ENCODE data around the gene SHKBP1. TPM values are rescaled to one million over a fixed set of nuclear protein-coding genes. Genes with fewer than 3 reads are reported as not detected.
A peak's percentile ranks its signal among the peaks of the same experiment; 100 is the strongest.

Gene SHKBP1
- total RNA-seq, 1 donor: 55.9 TPM

DNA sequence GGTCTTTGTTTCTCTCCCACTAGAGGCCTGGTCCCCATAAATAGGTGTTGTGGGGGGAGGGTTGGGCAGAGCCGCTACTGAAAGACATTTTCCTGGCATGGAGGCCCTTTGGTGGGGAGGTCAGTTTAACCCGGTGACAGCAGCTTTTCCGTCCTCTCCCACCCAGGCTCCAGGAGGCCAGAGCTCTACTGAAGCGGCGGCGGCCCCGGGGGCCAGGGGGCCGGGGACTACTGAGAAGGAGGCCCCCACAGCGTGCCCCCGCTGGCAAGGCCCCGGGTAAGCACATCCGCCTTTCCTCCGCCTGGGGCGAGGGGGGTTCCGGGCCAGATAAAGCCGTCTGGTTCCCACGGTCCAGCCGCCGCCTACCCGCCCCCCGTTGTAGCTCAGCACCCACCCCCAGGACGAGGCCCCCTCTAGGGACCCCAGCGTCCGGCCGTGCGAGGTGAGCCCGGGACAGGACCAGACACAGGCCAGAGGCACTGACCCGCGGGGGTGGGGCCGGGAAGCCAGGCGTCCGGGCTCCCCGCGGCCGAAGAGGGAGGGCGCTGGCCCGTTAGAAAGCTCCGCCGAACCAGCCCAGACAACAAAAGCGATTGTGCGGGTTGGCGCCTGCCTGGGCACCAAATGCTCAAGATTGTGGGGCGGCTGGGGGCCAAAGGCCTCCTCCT, 23.4 kb downstream of the SHKBP1 start:
- Histone ChIP-seq H3K27me3 (ENCODE audit: insufficient read depth, low read length) (peaks cover 60% of the 10 kb centered on the region), H3K4me1 (ENCODE audit: insufficient read depth, low read length) (peaks cover 68% of the 10 kb centered on the region), H3K4me3 (ENCODE audit: low read length) (no peak overlapping the region), H3K9me3 (ENCODE audit: low read depth, low read length) (no peaks in the 10 kb centered on the region)

DNA sequence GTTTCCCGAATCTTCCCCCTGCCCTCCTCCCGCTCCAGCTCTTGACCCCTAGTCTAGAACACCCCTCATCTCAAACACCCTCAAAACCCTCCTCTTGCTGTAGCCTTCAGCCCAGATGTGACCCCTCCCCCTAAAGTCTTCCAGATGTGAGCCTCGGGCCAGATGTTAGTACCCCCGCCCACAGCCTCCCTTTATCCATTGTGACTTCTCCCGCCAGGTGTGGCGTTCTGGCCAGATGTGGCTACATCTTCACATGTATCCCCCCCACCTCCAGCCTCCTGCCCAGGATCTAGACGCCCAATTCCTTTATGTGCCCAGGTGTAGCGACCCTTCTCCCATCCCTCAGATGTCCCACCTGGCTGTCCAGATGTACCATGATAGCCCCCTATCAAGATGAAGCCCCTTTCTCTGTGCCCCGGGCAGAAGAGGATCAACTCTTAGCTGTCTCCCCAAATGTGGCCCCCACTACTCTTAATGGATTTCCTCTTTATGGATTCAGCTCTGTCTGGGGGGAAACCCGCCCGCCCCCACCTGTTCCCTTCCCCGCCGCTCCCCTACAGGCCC, 24.0 kb downstream of the SHKBP1 start:
- Histone ChIP-seq H3K4me3 (ENCODE audit: low read length) (no peak overlapping the region), H3K4me1 (ENCODE audit: insufficient read depth, low read length) (peaks cover 74% of the 10 kb centered on the region), H3K27me3 (ENCODE audit: insufficient read depth, low read length) (peaks cover 60% of the 10 kb centered on the region), H3K9me3 (ENCODE audit: low read depth, low read length) (no peaks in the 10 kb centered on the region)

DNA sequence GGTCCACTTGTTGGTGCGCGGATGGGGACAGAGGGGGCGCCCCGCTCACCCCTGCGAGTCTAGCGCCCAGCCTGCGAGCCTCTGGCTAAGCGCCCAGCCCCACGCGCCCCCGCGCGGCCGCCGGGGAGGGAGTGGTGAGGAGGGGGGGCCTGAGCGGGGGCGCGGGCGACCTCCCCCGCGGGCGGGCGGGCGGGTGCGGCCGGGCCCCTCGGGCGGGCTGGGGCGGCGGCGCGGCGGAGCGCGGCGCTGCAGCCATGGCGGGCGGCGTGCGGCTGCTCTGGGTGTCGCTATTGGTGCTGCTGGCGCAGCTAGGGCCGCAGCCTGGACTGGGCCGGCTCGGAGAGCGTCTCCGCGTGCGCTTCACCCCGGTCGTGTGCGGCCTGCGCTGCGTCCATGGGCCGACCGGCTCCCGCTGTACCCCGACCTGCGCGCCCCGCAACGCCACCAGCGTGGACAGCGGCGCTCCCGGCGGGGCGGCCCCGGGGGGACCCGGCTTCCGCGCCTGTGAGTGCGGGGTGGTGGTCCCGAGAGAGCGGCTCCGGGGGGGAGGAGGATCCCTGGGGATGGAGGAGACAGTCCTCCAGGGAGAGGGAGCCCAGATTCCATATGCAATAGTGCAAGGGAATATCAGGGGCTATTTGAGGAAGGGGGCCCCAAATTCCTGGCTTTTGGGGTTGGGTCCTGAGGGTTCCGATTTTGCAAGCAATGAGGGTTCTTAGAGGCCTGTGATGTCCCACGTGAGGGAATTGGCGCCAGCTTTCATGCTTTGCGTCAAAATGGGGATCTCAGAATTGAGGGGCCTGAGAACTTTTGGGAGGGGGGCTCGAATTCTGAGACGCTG, 24.7 kb downstream of the SHKBP1 start, which contains the start of gene LTBP4:
Gene LTBP4 (plus strand): TSS at position 236 of the 841 bp plus-strand sequence. CDS start 19 bp downstream, at position 255.
- peaks cover 57% of the 10 kb centered on the region for H3K27me3 ChIP-seq (ENCODE audit: insufficient read depth, low read length)
- H3K4me1 ChIP-seq (ENCODE audit: insufficient read depth, low read length): peaks cover 81% of the 10 kb centered on the region
- no peak within 1 kb of the TSS for H3K4me3 ChIP-seq (ENCODE audit: low read length)
- no peaks in the 10 kb centered on the region for H3K9me3 ChIP-seq (ENCODE audit: low read depth, low read length)

DNA sequence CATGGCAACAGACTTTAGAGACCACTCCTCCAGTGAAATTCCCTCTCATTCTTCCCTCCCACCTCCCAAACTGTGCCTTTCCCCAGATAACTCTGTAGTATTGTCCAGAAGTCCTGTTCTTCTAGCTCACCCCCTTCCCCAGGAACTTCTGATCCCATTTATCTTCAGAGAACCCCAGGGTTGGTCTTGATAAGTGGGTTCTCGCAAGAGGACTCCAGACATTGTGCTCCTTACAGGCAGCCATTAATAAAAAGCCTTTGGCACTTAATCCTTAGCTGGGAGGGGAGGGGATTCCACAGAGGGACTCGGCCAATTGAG, 26.4 kb downstream of the SHKBP1 start:
- H3K4me3 ChIP-seq (ENCODE audit: low read length): no peak overlapping the region
- H3K9me3 ChIP-seq (ENCODE audit: low read depth, low read length): no peaks in the 10 kb centered on the region
- H3K4me1 ChIP-seq (ENCODE audit: insufficient read depth, low read length): peaks cover 78% of the 10 kb centered on the region
- H3K27me3 ChIP-seq (ENCODE audit: insufficient read depth, low read length): peaks cover 49% of the 10 kb centered on the region

DNA sequence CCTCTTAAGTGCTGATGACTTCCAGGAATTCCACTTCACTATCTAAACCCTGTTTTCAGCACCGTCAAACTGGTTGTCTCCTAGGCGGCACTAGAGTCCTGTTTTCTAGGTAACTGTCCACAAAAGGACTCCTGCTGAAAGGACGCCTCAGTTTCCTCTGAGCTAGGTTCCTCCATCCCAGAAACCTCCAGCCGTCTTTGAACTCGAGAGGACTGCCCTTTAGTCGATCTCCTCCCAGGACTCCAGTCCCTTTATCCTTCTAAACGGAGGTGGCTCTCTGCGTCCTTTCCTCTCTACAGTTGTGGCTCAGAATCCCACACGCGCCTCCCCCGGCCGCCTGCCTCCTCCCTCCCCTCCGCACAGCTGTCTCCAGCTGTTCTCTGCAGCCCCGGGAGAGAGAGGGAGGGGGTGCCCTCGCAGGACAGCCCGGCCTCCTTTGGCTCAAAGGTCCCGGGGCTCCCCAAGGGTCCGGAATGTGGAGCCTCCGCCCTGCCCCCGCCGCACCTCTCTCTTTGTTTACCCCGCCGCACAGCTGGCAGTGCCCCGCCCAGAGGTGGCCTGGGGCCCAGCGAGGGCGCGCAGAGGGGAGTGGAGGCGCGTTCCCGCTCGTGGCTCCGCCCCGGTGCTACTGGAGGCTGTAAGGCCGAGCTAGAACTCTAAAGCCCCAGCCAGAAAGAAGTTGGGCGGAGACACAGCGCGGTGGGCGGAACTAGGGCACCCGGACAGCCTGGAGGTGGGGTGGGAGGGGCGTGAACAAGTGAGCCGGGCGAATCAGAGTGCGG, 26.9 kb downstream of the SHKBP1 start:
- Histone ChIP-seq H3K27me3 (ENCODE audit: insufficient read depth, low read length) (peaks cover 45% of the 10 kb centered on the region), H3K9me3 (ENCODE audit: low read depth, low read length) (no peaks in the 10 kb centered on the region), H3K4me3 (ENCODE audit: low read length) (no peak overlapping the region)

DNA sequence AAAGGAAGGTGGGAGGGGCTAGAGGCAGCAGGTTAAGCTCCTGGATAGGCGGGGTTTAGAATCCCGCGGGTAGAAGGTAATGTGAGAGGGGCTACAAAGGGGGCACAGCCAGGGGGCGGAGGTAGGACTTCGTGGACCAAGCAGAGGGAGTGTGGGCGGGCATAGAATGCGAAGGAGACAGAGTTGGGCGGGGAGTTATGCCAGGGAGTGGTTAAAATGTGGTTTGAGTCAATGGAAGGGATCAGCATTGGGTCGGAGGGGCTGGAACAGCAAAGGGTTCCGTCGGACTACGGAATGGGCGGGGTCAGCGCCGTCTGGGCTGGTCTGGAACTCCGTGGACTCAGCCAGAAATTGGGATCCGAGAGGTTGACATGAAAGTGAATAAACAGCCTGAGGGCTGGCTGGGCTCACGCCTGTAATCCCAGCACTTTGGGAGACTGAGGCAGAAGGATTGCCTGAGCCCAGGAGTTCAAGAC, 27.5 kb downstream of the SHKBP1 start:
- Histone ChIP-seq H3K27me3 (ENCODE audit: insufficient read depth, low read length) (peaks cover 40% of the 10 kb centered on the region), H3K9me3 (ENCODE audit: low read depth, low read length) (no peaks in the 10 kb centered on the region), H3K4me3 (ENCODE audit: low read length) (no peak overlapping the region), H3K4me1 (ENCODE audit: insufficient read depth, low read length) (peaks cover 72% of the 10 kb centered on the region)

More for the DNA sequence above, 26.9 kb downstream of the SHKBP1 start:
- H3K4me1 ChIP-seq (ENCODE audit: insufficient read depth, low read length): peaks cover 72% of the 10 kb centered on the region

DNA sequence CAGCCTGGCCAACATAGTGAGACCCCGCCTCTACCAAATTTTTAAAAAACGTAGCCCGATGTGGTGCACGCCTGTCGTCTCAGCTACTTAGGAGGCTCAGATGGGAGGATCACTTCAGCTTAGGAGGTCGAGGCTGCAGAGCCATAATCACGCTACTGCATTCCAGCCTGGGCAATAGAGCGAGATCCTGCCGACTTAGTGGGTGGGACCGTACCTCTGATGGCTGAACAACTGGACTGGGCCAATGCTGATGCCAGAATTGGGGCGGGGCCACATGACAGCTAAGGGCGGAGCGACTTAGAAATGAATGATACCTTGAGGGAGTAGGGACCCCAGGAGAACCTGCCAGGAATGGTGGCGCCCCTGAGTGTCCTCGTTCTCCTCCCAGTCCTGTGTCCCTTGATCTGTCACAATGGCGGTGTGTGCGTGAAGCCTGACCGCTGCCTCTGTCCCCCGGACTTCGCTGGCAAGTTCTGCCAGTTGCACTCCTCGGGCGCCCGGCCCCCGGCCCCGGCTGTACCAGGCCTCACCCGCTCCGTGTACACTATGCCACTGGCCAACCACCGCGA, 28.1 kb downstream of the SHKBP1 start:
- Histone ChIP-seq H3K9me3 (ENCODE audit: low read depth, low read length) (no peaks in the 10 kb centered on the region), H3K27me3 (ENCODE audit: insufficient read depth, low read length) (peaks cover 35% of the 10 kb centered on the region), H3K4me1 (ENCODE audit: insufficient read depth, low read length) (peaks cover 71% of the 10 kb centered on the region), H3K4me3 (ENCODE audit: low read length) (peak overlapping the region; percentile 5)

DNA sequence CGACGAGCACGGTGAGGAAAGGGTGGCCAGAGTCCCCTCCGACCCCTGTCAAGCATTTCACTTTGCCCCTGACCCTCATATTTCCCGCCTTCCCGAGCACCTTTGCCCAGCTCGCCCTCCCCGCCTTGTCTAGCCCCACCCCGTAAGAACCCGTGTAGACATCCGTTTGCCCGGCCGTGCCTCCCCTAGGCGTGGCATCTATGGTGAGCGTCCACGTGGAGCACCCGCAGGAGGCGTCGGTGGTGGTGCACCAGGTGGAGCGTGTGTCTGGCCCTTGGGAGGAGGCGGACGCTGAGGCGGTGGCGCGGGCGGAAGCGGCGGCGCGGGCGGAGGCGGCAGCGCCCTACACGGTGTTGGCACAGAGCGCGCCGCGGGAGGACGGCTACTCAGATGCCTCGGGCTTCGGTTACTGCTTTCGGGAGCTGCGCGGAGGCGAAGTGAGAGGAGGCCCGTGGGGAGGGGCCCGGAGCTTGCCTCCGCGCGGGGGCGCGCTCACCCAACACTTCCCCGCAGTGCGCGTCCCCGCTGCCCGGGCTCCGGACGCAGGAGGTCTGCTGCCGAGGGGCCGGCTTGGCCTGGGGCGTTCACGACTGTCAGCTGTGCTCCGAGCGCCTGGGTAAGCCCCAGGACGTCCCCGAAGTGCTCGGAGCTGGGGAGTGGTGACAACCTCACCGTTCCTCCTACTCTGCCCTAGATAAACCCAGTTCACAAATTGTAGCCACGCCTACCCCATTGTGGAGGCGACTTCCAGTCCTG, 28.7 kb downstream of the SHKBP1 start:
- H3K9me3 ChIP-seq (ENCODE audit: low read depth, low read length): no peaks in the 10 kb centered on the region
- H3K27me3 ChIP-seq (ENCODE audit: insufficient read depth, low read length): peaks cover 30% of the 10 kb centered on the region
- peak overlapping the region; percentile 31 for H3K4me3 ChIP-seq (ENCODE audit: low read length)
- peaks cover 70% of the 10 kb centered on the region for H3K4me1 ChIP-seq (ENCODE audit: insufficient read depth, low read length)

DNA sequence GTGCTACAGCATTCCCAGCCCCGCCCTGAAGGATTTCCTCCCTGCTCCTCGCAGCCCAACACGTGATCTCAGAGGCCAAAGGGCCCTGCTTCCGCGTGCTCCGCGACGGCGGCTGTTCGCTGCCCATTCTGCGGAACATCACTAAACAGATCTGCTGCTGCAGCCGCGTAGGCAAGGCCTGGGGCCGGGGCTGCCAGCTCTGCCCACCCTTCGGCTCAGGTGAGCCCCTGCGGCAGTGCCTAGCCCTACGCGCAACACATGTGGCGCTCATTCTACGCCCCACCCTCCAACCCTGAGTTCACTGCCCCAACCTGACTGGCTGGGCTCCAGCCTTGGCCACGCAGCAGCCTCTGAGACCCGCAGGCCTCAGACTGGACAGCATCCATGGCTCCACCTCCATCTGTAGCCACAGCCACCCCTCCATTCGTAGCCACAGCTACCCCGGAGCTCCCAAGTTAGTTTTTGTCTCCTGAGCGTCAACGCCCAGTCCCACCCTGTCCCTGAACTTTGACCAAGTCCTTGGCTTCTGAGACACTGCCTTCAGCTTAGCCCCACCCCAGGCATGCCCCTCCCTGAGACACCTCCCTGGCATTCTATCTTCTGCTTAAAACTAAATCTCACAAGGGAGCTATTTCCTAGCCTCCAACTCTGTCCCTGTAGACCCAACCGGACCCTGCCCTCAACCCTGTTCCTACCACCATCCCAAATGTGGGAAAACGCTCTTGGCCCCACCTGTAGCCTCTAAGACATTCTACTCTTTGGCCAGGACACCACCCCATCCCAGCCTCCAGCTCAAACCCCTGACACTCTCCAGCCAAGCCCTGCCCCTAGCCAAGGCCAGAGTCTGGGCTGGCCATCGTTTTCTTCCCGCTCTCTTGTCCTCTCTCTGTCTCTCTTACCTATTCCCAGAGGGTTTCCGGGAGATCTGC, 30.9 kb downstream of the SHKBP1 start:
- Histone ChIP-seq H3K27me3 (ENCODE audit: insufficient read depth, low read length) (peaks cover 14% of the 10 kb centered on the region), H3K4me1 (ENCODE audit: insufficient read depth, low read length) (peaks cover 59% of the 10 kb centered on the region), H3K4me3 (ENCODE audit: low read length) (no peak overlapping the region), H3K9me3 (ENCODE audit: low read depth, low read length) (no peaks in the 10 kb centered on the region)

DNA sequence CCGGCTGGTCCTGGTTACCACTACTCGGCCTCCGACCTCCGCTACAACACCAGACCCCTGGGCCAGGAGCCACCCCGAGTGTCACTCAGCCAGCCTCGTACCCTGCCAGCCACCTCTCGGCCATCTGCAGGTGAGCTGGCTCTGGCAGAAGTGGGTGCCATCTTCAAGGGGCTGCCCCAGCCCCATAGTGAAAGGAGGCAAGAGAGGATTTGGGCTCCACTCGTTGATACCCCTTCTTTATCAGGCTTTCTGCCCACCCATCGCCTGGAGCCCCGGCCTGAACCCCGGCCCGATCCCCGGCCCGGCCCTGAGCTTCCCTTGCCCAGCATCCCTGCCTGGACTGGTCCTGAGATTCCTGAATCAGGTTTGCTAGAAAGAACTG, 31.6 kb downstream of the SHKBP1 start:
- Histone ChIP-seq H3K27me3 (ENCODE audit: insufficient read depth, low read length) (peaks cover 9% of the 10 kb centered on the region), H3K4me1 (ENCODE audit: insufficient read depth, low read length) (peaks cover 60% of the 10 kb centered on the region), H3K4me3 (ENCODE audit: low read length) (no peak overlapping the region), H3K9me3 (ENCODE audit: low read depth, low read length) (no peaks in the 10 kb centered on the region)

DNA sequence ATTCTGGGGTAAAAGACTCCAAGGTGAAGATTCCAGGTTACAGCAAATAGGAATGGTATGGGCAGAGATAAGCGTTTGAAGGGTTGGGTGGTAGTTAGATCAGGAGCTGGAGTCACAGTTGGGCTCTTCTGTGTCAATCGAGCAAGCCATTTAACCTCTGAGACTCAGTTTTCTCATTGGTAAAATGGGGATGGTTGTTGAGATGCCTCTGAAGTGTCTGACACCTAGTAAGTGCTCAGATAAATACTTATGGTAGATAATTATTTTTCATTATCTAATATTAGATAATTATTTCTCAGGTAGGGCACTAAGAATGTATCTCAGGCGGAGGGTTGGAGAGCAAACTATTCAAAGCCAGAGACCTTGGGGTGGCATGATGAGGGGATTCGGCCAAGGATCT, 32.3 kb downstream of the SHKBP1 start:
- H3K9me3 ChIP-seq (ENCODE audit: low read depth, low read length): no peaks in the 10 kb centered on the region
- H3K4me1 ChIP-seq (ENCODE audit: insufficient read depth, low read length): peaks cover 59% of the 10 kb centered on the region
- H3K27me3 ChIP-seq (ENCODE audit: insufficient read depth, low read length): peaks cover 9% of the 10 kb centered on the region
- H3K4me3 ChIP-seq (ENCODE audit: low read length): no peak overlapping the region

DNA sequence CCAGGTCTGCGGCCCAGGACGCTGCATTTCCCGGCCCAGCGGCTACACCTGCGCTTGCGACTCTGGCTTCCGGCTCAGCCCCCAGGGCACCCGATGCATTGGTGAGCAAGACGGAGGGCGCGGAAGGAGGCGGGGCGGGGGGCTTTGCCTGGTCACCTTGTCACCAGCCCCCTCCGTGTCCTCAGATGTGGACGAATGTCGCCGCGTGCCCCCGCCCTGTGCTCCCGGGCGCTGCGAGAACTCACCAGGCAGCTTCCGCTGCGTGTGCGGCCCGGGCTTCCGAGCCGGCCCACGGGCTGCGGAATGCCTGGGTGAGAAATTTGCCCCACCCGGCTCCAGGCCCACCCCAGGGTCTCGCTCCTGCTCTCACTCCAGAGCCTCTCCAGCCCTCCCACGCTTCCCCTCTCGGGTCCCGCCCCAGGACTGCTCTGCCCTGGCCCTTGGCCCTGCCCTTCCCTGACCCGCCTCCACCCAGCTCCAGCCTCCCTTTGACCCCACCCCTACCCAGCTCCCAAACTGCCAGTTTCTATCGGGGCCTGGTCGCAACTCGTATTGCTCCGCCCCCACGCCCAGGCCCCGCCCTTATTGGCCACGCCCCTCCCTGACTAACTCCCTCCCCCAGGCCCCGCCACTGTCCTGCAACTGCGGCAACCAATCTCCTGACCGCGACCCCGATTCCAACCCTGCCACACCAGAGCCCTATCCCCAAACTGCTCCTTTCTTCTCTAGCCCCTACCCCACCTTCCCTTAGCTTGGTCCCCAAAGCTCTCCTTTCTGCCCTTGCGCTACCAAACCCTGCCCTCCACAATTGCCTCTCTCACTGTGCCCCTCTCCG, 33.1 kb downstream of the SHKBP1 start:
- H3K4me3 ChIP-seq (ENCODE audit: low read length): peak overlapping the region; percentile 30
- H3K9me3 ChIP-seq (ENCODE audit: low read depth, low read length): no peaks in the 10 kb centered on the region
- peaks cover 59% of the 10 kb centered on the region for H3K4me1 ChIP-seq (ENCODE audit: insufficient read depth, low read length)
- H3K27me3 ChIP-seq (ENCODE audit: insufficient read depth, low read length): peaks cover 4% of the 10 kb centered on the region

All from mononuclear cell (primary cell).